GM19240 (cell line): ENCODE results near the gene PCAT6.
"Not testable (repeated sequence)": the region's sequence is repeated elsewhere in the genome, so short reads cannot be mapped to it uniquely, and the experiment has no call there.

ENCODE experiments used
- DNase-seq: peaks from one replicate; pipeline ENCODE4 v3.0.0; 2011; ENCODE audit warnings: low spot score; ENCODE audit not compliant: insufficient read length

PCAT6 gene

DNA sequence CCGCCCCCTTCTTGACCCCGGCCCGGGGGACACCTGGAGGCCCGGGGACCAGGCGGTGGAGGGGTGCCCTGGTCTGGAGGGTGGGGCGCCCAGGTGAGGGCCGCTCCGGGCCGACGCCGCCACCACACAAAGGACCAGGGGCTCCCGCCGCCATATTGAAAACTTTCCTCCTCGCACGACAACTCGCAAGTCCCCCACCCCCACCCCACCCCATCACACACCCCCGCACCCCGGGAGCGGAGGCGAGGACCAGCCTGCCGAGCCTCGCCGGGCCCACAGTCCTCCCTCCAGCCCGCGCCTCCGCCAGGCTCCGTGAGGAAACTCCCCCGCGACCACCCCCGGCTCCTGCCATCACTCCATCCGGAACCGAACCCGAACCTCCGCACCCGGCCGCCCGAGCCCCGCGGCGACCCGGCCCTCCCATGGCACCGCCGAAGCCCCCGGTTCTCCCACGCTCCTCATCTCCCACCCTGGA, 3.3 kb upstream of the PCAT6 start:
- no peak for DNase-seq

GRCh38 chr1:202807926-202808757, 2.6 kb upstream of the PCAT6 start, which contains the start of gene KDM5B:
Gene KDM5B (minus strand): TSS chr1:202808421. CDS start chr1:202808305, 116 bp downstream.
- DNase-seq, result no peak

DNA sequence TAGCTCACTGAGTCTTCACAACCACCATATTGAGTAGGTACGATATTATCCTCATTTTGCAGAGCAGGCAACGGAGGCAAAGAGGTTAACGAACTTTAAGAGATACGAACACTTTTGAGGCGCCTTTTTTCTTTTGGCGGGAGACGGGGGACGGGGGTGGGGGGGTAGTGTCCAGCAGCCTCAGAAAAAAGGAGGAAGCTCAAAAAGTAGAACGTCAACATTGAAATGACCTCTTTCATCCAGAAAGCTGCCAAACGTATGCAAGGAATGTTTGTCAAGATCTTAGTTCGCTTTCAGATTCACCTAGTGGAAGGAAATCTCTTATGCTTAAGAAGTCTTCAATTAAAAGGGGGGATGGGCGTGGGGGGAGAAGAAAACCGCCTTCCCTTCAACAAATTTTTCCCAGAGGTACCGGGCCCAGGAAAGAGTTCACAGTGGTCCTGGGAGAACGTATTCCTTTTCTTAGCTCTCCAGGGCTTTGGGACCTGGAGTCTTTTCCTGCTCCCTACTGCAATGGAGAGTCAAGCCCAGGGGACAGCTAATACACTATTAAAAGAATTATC, 1.1 kb upstream of the PCAT6 start:
- no peak for DNase-seq

DNA sequence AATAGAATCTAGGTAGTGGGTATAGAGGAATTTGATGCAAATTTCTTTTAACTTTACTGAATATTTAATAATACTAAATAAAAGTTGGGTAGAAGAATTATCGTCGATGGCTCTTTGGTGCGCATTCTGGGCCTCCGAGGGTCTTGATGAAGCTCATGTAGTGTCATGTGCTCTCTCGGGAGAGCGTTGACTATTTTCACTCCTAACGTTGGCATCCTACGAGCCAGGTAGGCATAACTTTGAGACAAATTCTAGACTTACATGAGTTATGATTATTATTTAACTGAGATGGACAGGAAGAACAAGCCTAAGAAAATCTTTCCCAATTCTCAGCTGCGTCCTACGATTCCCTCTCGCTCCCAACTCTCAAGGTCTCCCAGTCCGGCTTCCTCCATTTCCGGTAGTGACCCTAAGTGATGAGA, 550 bp upstream of the PCAT6 start:
- DNase-seq, result no peak

DNA sequence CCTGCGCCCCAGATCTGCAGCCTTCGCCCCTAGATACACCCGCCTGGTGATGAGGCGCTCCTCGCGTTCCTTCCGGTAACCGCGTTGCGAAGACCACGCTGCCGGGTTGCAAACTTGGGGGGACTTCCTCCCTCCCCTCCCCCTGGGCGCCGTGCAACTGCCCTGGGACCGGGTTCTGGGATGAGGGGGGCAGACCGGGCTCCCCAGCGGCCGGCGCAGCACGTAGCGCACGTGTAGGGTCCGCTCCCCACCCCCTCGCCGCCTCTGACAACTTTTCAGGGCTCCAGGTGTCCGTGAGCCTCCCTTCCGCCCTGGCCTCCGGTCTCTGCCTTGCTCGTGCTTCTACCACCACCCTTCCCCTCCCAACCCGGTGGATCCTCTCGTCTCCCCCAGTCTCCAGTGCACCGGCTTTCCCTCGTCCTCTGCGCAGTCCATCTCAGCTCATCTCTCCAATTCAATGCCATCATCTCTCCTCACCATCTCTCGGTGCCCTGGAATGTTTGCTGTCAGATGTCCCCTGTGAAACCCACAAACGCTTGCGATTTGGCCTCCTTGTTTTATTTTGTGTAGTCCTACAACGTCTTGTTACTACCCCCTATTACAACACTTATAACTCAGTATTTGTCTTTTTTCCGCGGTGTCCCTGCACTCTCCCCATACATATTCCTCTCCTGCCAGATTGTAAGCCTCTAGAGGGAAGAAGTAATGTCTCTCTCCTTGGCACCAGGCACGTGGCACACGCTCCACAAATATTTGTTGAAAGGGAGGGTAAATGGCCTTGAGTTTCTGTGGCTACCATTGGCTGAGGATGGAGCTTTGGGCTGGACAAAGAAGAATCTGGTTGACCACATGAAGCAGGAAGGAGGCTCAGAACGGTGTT, 782 bp downstream of the PCAT6 start:
- DNase-seq, result no peak

DNA sequence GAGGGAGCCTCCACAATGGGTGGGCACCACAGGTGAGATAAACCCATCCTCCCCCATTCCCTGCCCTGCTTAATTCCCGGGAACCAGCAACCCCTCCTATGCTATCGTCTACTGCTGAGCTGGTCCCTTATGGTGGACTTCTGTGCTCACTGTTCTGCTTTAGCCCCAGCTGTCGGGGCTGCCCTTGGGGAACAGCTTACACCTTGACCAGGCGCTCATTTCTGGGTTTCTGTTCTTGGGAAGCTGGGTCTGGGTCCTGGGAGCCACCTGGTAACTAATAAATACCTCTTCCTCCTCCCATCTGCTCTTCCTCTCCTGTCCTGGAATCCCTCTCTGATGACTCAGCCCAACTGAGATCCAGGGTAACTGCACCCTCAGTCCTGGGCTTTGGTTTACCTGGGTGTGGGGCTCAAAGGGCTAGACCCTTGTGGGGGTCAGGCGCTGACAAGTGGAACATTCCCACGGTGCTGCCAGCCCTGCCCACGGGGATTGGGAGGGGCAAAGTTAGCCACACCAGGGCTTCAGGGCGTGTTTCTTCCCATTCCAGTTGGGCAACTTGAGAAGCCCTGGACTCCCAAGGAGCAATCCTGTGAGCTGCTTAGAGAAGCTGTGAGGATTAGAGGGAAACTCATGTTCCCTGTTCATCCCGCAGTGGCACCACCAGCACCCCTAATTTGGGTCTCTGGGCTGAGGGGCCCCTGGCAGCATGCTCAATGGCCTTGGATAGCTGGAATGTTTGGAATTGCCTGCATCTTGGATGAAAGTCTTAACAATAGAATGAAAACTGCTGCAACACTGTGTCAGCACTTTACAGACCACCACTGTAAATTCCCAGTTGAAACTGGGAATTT, 1.6 kb downstream of the PCAT6 start:
- DNase-seq, result no peak

GRCh38 chr1:202815120-202815519, 4.4 kb downstream of the PCAT6 start:
- no peak for DNase-seq

- DNase-seq, result no peak
Observed at GRCh38 chr1:202818819-202819218, 8.1 kb downstream of the PCAT6 start.

- DNase-seq, result no peak
Observed at GRCh38 chr1:202821467-202821866, 10.7 kb downstream of the PCAT6 start.

DNA sequence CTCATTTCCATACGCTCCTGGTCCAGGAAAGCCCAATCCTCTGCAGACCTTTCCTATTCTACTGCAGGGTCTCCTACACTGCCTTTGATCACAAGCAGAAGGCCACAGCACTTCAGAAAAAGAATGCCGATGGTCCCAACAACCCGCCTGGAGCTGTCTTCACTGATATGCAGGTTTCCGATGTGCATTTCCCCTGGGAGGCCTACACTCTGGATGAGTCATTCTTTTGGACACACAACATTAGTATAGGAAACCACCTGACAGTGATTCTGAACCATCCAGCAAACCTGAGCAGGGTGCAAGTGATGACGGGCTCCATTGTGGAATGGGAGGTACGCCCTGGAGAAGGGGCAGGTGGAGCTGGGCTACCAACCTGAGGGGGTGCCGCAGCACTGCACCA, 15.0 kb downstream of the PCAT6 start:
- DNase-seq, result no peak

- DNase-seq, result not testable (repeated sequence)
Observed at GRCh38 chr1:202829223-202829622, 18.5 kb downstream of the PCAT6 start.

- DNase-seq, result no peak
Observed at GRCh38 chr1:202831906-202832305, 21.2 kb downstream of the PCAT6 start.

GRCh38 chr1:202834771-202835547, 24.2 kb downstream of the PCAT6 start:
- no peak for DNase-seq

DNA sequence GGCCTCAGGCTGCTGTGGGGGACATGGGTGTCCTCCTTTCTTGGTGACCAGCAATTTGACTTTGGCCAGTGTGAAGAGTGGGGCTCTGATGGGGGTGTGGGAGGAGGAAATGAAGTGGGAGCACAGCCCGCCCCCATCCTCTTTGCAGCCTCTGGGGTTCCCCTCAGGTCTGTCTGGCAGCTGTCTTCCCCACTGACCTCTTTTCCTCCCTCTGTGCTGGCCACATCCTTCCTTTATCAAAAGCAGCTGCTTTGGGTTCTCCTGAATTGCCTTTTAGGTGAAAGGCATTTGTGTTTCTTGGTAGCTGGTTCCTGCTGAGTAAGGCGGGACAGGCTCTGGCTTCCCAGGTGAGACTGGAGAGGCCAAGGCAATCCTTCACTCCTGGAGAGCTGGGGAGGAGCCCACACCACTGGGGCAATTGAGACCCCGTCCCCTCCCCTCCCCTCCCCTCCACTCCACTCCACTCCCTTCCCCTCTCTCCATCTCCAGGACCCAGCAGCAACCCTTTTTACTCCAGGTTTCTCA, 24.9 kb downstream of the PCAT6 start:
- DNase-seq, result no peak

- DNase-seq, result no peak
Observed at GRCh38 chr1:202836623-202837403, 26.1 kb downstream of the PCAT6 start.

DNA sequence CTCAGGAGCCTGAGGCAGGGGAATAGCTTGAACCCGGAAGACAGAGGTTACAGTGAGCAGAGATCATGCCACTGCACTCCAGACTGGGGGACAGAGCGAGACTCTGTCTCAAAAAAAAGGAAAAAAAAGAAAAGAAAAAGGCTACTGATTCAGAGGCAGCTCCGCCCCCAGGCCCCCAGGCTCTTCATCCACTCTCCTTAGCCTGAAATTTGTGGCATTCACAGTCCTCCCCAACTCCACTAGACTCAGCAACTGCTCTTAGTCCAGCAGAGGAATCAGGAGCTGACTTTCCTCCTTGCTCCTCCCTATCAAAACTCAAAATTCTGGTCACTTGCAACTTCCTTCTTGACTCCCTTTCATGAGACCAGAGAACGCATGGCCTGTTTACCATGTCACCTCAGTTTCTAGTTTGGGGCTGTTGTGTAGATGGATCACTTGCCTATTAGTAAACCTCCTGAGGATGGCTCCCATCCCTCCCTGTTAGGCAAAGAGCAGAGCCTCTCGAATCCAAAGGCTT, 27.1 kb downstream of the PCAT6 start:
- DNase-seq, result no peak

DNA sequence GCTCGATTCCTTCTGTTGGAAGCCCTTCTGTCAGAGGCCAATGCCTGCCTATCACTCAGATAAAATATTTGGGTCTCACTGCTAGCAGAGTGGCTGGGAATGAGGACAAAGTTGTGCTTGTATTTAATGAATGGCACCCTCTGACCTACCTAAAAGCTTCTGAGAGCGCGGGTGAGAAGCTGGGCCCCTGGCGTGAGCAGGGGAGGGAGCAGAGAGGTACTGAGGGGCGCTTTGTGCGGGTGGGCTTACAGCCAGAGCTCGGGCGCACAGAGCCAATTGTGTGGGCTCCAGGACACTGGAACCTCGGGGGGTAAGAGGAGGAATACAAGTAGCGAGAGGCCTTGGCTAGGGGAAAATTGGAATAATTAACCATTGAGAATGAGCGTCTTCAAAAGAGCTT, 32.3 kb downstream of the PCAT6 start:
- DNase-seq, result no peak

- no peak for DNase-seq
Observed at GRCh38 chr1:202844259-202844658, 33.5 kb downstream of the PCAT6 start.

DNA sequence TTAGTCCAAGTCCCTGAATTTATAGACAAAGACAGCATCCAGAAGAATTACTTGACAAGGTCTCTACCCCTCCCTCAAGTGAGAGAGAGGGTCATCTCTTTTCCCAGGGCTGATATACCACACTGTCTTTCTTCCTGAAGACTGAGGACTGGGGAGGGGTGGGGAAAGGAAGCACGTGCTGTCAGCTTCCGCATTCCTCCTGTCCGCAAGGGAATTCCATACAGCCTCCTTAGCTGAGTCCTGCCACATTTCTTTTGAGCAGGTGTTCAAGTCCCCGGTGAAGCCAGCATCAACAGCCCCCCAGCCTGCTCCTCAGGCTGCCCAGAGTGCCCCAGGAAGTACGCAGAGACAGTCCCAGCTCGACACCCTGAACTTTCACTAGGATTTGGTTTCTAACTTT, 34.2 kb downstream of the PCAT6 start:
- DNase-seq, result no peak
